ENCODE data around the gene UBE2G2. TPM values are rescaled to one million over a fixed set of nuclear protein-coding genes. Genes with fewer than 3 reads are reported as not detected.
A peak's percentile ranks its signal among the peaks of the same experiment; 100 is the strongest.

UBE2G2 gene
- total and polyA plus RNA-seq, 10 donors, result 39.4 to 125 (median 84.5) TPM

DNA sequence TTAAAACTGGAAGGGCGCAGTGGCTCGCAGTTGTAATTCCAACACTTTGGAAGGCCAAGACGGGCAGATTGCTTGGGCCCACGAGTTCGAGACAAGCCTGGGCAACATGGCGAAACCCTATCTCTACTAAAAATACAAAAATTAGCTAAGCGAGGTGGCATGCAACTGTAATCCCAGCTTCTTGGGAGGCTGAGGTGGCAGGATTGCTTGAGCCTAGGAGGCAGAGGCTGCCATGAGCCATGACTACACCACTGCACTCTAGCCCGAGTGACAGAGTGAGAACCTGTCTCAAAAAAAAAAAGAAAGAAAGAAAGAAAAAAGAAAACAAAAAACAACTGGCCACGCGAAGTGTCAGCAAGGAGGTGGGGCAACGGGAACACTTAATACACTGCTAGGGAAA lies 6.3 kb downstream of the UBE2G2 start:
- Histone ChIP-seq H3K4me1 (peaks cover 23 to 80% (median 42%) of the 10 kb centered on the region in 6 donors), H3K27ac (no peak overlapping the region), H3K9me3 (no peaks in the 10 kb centered on the region), H3K4me3 (no peak overlapping the region), H3K36me3 (peaks cover 0 to 65% (median 3%) of the 10 kb centered on the region in 6 donors), H3K27me3 (replicated peaks in 1 of 7) (no peaks in the 10 kb centered on the region)
- intact Hi-C loops (cut with DNase I; ENCODE audit: low total_unique reads), result no loop called here
- no peak for DNase-seq
- TF ChIP-seq, protein P1, sequence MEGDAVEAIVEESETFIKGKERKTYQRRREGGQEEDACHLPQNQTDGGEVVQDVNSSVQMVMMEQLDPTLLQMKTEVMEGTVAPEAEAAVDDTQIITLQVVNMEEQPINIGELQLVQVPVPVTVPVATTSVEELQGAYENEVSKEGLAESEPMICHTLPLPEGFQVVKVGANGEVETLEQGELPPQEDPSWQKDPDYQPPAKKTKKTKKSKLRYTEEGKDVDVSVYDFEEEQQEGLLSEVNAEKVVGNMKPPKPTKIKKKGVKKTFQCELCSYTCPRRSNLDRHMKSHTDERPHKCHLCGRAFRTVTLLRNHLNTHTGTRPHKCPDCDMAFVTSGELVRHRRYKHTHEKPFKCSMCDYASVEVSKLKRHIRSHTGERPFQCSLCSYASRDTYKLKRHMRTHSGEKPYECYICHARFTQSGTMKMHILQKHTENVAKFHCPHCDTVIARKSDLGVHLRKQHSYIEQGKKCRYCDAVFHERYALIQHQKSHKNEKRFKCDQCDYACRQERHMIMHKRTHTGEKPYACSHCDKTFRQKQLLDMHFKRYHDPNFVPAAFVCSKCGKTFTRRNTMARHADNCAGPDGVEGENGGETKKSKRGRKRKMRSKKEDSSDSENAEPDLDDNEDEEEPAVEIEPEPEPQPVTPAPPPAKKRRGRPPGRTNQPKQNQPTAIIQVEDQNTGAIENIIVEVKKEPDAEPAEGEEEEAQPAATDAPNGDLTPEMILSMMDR (IDR thresholded peaks at IDR 0.05 in 8 of 11, conservative IDR thresholded peaks at IDR 0.05 in 3 of 11), result no peak
- TF ChIP-seq POLR2AphosphoS5 (IDR thresholded peaks at IDR 0.05) (no peak), POLR2A (IDR thresholded peaks at IDR 0.05) (no peak)
- 93 to 95% (median 95%) methylated on average over 11 of the region's 11 CpGs for WGBS, 5 donors

DNA sequence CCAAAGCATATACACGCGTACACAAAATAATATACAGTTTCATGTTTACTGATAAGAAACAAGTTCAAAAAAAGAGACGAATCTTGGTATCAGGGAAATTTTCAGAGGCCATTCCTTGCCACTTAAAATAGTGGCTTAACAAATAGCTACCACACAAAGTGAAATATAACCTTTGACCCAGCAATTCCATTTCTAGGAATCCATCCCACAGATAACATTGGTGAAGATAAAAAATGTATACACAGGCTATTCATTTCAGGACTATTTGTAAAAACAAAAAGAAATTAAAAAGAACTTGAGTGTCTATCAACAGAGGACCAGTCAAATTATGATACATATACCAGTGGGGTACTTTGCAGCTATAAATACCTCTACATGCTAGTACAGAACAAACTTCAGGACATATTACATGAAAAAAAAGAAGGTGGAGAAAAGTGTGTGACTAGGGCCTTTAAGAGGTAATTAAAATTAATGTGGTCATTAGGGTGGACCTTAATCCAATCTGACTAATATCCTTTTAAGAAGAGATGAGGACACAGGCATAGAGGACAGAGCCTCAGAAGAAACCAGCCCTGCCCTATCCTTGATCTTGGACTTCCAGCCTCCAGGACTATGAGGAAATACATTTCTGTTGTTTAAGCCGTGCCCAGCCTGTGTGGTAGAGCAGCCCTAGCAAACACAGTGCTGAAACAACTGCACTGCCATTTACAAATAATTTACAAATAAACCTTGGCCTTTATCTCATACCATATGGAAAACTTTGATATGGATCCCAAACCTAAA lies 7.8 kb downstream of the UBE2G2 start:
- TF ChIP-seq POLR2A (IDR thresholded peaks at IDR 0.05), result no peak
- TF ChIP-seq, protein P1 (IDR thresholded peaks at IDR 0.05 in 8 of 11, conservative IDR thresholded peaks at IDR 0.05 in 3 of 11), result peak in 5 of 11 experiments; percentile 30 to 43 (median 38)
- intact Hi-C loops (cut with DNase I; ENCODE audit: low total_unique reads), result loop anchor here (5.0 kb wide), 1 partner anchor 281 kb away; no protein-coding TSS in a partner anchor
- WGBS, 5 donors, result 27 to 52% (median 27%) methylated on average over 4 of the region's 4 CpGs

DNA sequence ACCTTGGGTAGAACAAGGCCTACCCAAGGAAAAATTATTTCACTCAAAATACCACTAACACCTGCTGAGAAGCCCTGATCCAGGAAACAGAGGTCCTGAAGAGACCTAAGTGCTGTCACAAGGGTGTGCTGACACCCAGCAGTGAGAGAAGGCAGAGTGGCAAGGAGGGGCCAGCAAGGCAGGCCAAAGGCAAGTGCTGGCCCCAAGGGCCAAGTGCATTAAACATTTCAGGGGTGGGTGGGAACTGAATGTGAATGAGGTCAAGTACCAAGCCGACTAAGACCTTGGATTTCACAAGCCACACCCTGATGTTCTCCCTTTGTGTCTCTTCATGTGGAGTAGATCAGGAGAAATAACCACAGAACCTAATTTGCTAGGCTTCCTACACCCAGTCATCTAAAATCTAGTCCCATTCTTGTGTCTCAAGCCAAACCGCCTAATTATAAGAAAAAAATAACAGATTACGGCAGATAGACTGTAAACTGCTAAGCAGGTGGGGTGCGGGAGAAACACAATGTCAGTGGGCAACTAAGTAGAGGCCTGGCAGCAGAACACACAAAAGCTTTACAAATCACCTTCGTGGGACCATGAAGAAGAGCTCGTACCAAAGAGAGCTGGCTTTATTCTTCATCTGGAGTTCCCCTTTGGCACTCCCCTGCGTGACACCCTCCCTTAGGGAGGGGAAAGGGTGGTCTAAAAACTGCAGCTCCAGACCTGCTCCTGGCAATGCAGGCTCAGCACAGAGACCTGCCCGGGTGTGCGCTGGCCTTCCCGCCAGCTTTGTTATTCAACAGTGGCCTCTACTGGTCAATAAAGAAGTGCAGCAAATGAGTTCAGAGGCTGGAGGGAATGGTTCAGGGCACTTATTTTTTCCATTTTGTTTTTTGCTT lies 8.7 kb downstream of the UBE2G2 start:
- TF ChIP-seq, protein P1 (IDR thresholded peaks at IDR 0.05 in 8 of 11, conservative IDR thresholded peaks at IDR 0.05 in 3 of 11), result peak; percentile 55 to 87 (median 78)
- TF ChIP-seq POLR2AphosphoS5 (IDR thresholded peaks at IDR 0.05), result peak in 1 of 3 donors; percentile 21
- TF ChIP-seq POLR2A (IDR thresholded peaks at IDR 0.05), result no peak
- intact Hi-C loops (cut with DNase I; ENCODE audit: low total_unique reads), result loop anchor here (5.0 kb wide), 1 partner anchor 281 kb away; no protein-coding TSS in a partner anchor
- H3K36me3 ChIP-seq, result peaks cover 0 to 47% (median under 1%) of the 10 kb centered on the region in 6 donors
- H3K9me3 ChIP-seq, result no peaks in the 10 kb centered on the region
- H3K4me3 ChIP-seq, result no peak overlapping the region
- H3K27ac ChIP-seq, result peak overlapping the region in 4 of 8 donors; percentile 1 to 32 (median 16)
- H3K4me1 ChIP-seq, result peaks cover 11 to 68% (median 38%) of the 10 kb centered on the region in 6 donors
- WGBS, 5 donors, result 27 to 39% (median 33%) methylated on average over 10 of the region's 10 CpGs
- no peaks in the 10 kb centered on the region for H3K27me3 ChIP-seq (replicated peaks in 1 of 7)
- DNase-seq, result peak; percentile 90

More for the DNA sequence above, 7.8 kb downstream of the UBE2G2 start:
- H3K36me3 ChIP-seq, result peaks cover 0 to 56% (median 3%) of the 10 kb centered on the region in 6 donors
- no peak for DNase-seq
- H3K4me1 ChIP-seq, result peaks cover 11 to 76% (median 42%) of the 10 kb centered on the region in 6 donors
- no peak overlapping the region for H3K27ac ChIP-seq
- no peaks in the 10 kb centered on the region for H3K9me3 ChIP-seq
- H3K4me3 ChIP-seq, result no peak overlapping the region
- no peaks in the 10 kb centered on the region for H3K27me3 ChIP-seq (replicated peaks in 1 of 7)

Data from spleen (tissue), 11 donors.